ENCODE results near the gene HPSE2. TPM values are rescaled to one million over a fixed set of nuclear protein-coding genes. Genes with fewer than 3 reads are reported as not detected.

The HPSE2 gene
- polyA plus RNA-seq, 1 of the 3 experiments (the other 2 are of a cell fraction): not detected

- no peaks in the 10 kb centered on the region for H3K79me2 ChIP-seq (ENCODE audit: insufficient read depth)
- WGBS (ENCODE audit: low lambda C conversion rate): 9% methylated on average over 1 of the region's 1 CpG
- POLR2A ChIA-PET: no interaction called here
These were observed 522.1 kb downstream of the HPSE2 start for GRCh38 chr10:98713586-98713985.

More at GRCh38 chr10:98713586-98713985, 522.1 kb downstream of the HPSE2 start:
- H3K27ac ChIP-seq (ENCODE audit: low read depth in 2 of 2, low read length in 1 of 2): no peak overlapping the region
- H3K9me2 ChIP-seq: no peaks in the 10 kb centered on the region
- H3K27me3 ChIP-seq (ENCODE audit: insufficient read depth): no peaks in the 10 kb centered on the region
- CTCF ChIA-PET: interaction anchor here (0.6 to 1.3 kb wide), 2 partner anchors 10 to 536 kb away, joined by 3 read pairs; no protein-coding TSS in a partner anchor
- no peaks in the 10 kb centered on the region for H3K9me3 ChIP-seq
- no peaks in the 10 kb centered on the region for H3K4me1 ChIP-seq (ENCODE audit: control insufficient read depth in 1 of 2, insufficient read depth in 2 of 2, low read depth in 1 of 2, low read length in 1 of 2)
- no peak for DNase-seq
- no peak overlapping the region for H2AFZ ChIP-seq (ENCODE audit: low read depth)
- no peak overlapping the region for H3K4me3 ChIP-seq (ENCODE audit: low read depth in 2 of 2, low read length in 1 of 2)
- H3K36me3 ChIP-seq (replicated peaks in 1 of 2; ENCODE audit: control insufficient read depth in 1 of 2, insufficient read depth in 2 of 2, low read length in 1 of 2): no peaks in the 10 kb centered on the region
- H4K20me1 ChIP-seq (ENCODE audit: insufficient read depth): no peaks in the 10 kb centered on the region
- H3F3A ChIP-seq (replicated peaks; ENCODE audit: insufficient read depth): no peaks in the 10 kb centered on the region
- no peak overlapping the region for H3K9ac ChIP-seq
- TF ChIP-seq NRF1 (IDR thresholded peaks at IDR 0.05; ENCODE audit: low read depth, low read length) (no peak), YY1 (IDR thresholded peaks at IDR 0.05; ENCODE audit: low read depth) (no peak), RFX5 (IDR thresholded peaks at IDR 0.05; ENCODE audit: low read length) (no peak), GABPA (IDR thresholded peaks at IDR 0.05; ENCODE audit: low read depth) (no peak), TCF12 (IDR thresholded peaks at IDR 0.05) (no peak), RAD21 (IDR thresholded peaks at IDR 0.05; ENCODE audit: low read length) (no peak), USF2 (IDR thresholded peaks at IDR 0.05; ENCODE audit: borderline replicate concordance, low read depth, low read length) (no peak), JUND (IDR thresholded peaks at IDR 0.05) (no peak), FOXJ3 (CRISPR knock-in tag; IDR thresholded peaks at IDR 0.05) (no peak), MXI1 (IDR thresholded peaks at IDR 0.05; ENCODE audit: low read depth, low read length) (no peak), USF1 (IDR thresholded peaks at IDR 0.05; ENCODE audit: borderline replicate concordance, low read depth) (no peak), POLR2AphosphoS5 (IDR thresholded peaks at IDR 0.05; ENCODE audit: low read depth, low read length) (no peak), EZH2phosphoT487 (IDR thresholded peaks at IDR 0.05; ENCODE audit: borderline replicate concordance, low read depth) (no peak), SIN3A (IDR thresholded peaks at IDR 0.05; ENCODE audit: borderline replicate concordance, low read depth, low read length) (no peak), ZBTB33 (IDR thresholded peaks at IDR 0.05; ENCODE audit: borderline replicate concordance, low read depth) (no peak), NFIC (IDR thresholded peaks at IDR 0.05; ENCODE audit: borderline replicate concordance) (no peak), PBX3 (IDR thresholded peaks at IDR 0.05) (no peak), RXRA (IDR thresholded peaks at IDR 0.05; ENCODE audit: borderline replicate concordance, low read depth) (no peak)
- no peak overlapping the region for H3K4me2 ChIP-seq

All from SK-N-SH (cell line).